HepG2 (cell line): ENCODE results near the gene SPRR4. TPM values are rescaled to one million over a fixed set of nuclear protein-coding genes. Genes with fewer than 3 reads are reported as not detected.

Experiments used
- ATAC-seq: fragments of 200-7000 bp; cut with Tn5 transposase; 3 replicates; pipeline ENCODE4 v1.9.1; 2020; ENCODE audit warnings: mild to moderate bottlenecking, moderate library complexity
- BruUV-seq: library from RNA; stranded (reverse); fragments of 400-500 nt; replicated peaks from 2 replicates; lab custom pipeline; 2021; lab: Mats Ljungman, UMichigan
- CTCF ChIA-PET: fragments of 300-600 bp; formaldehyde crosslinking; extraction: SDS; loops from one replicate; lab custom pipeline; 2021; ENCODE audit warnings: low total read pairs, inconsistent platforms, low intra/inter-chr PET ratio; lab: Yijun Ruan, JAX
- POLR2A ChIA-PET: fragments of 350-600 bp; sonication (Branson Sonifier 250); formaldehyde crosslinking; loops from one replicate; lab custom pipeline; 2020; ENCODE audit warnings: antibody characterized with exemption, inconsistent platforms; lab: Yijun Ruan, JAX
- DNase-seq: peaks from one replicate; pipeline ENCODE4 v3.0.0-alpha.2; 2015; ENCODE audit warnings: low spot score
- FAIRE-seq: peaks from 3 replicates; lab custom pipeline; 2011; peaks lifted over from hg19 to GRCh38; lab: Jason Lieb, UNC
- H2AFZ ChIP-seq: one replicate; pipeline ENCODE4 v1.6.1; 2011; ENCODE audit warnings: low read length, inconsistent platforms
- H3K27ac ChIP-seq: fragments of 300-600 bp; 3 replicates; pipeline ENCODE4 v1.8.0; 2011; ENCODE audit warnings: mixed run types, mild to moderate bottlenecking, mixed read lengths, low read length, inconsistent platforms; ENCODE audit not compliant: insufficient read depth; ENCODE audit errors: extremely low read length
- H3K27me3 ChIP-seq, 2 experiments: fragments of 200-600 bp in 1 of 2; 2 replicates in 1 of 2; 3 replicates in 1 of 2; pipeline versions ENCODE4 v1.6.0 to v1.8.0; 2011; ENCODE audit warnings: low read length in 2 of 2, mild to moderate bottlenecking in 2 of 2, moderate library complexity in 2 of 2, inconsistent platforms in 1 of 2; ENCODE audit not compliant: insufficient read depth in 2 of 2, control insufficient read depth in 1 of 2
- H3K36me3 ChIP-seq, 2 experiments: fragments of 200-600 bp in 1 of 2; replicated peaks in 1 of 2; 2 replicates in 1 of 2; 3 replicates in 1 of 2; pipeline versions ENCODE4 v1.5.1 to v1.8.0; 2011; ENCODE audit warnings: low read length in 2 of 2, inconsistent platforms in 1 of 2; ENCODE audit not compliant: insufficient read depth in 2 of 2, control insufficient read depth in 1 of 2
- H3K4me1 ChIP-seq: 2 replicates; pipeline ENCODE4 v1.5.1; 2012; ENCODE audit warnings: low read length, inconsistent platforms; ENCODE audit not compliant: insufficient read depth
- H3K4me2 ChIP-seq: 2 replicates; pipeline ENCODE4 v1.6.0; 2011; ENCODE audit warnings: low read depth, low read length, inconsistent platforms
- H3K4me3 ChIP-seq, 3 experiments: fragments of 200-600 bp in 1 of 3; sonication (generic), shearing (Covaris generic) in 1 of 3; replicated peaks in 1 of 3; 2 replicates each; pipeline ENCODE4 v1.5.1; 2011 to 2016; ENCODE audit warnings: low read length in 3 of 3, inconsistent platforms in 2 of 3, low read depth in 2 of 3, mild to moderate bottlenecking in 2 of 3, control low read depth in 1 of 3, mixed read lengths in 1 of 3; ENCODE audit not compliant: insufficient read depth in 1 of 3
- H3K79me2 ChIP-seq: one replicate; pipeline ENCODE4 v1.6.1; 2011; ENCODE audit warnings: low read length, inconsistent platforms; ENCODE audit not compliant: insufficient read depth
- H3K9ac ChIP-seq: 2 replicates; pipeline ENCODE4 v1.6.0; 2011; ENCODE audit warnings: mild to moderate bottlenecking, low read depth, low read length, inconsistent platforms; ENCODE audit not compliant: insufficient read depth
- H3K9me3 ChIP-seq: 2 replicates; pipeline ENCODE4 v1.5.1; 2012; ENCODE audit warnings: mild to moderate bottlenecking, low read length
- H4K20me1 ChIP-seq: 2 replicates; pipeline ENCODE4 v1.6.0; 2011; ENCODE audit warnings: inconsistent platforms, mild to moderate bottlenecking, low read length, moderate library complexity; ENCODE audit not compliant: insufficient read depth
- BRD4 ChIP-seq: sonication (generic); formaldehyde crosslinking; IDR thresholded peaks from 2 replicates; pipeline ENCODE4 v1.4.0; 2020; ENCODE audit warnings: missing genetic modification reagents
- MAFF ChIP-seq: IDR thresholded peaks from 2 replicates; pipeline ENCODE4 v1.6.1; 2011; ENCODE audit warnings: low read depth, low read length, improper control_type of control experiment
- MAFK ChIP-seq, 2 experiments: IDR thresholded peaks in 1 of 2; conservative IDR thresholded peaks in 1 of 2; 2 replicates each; pipeline ENCODE4 v1.6.1; 2011; ENCODE audit warnings: improper control_type of control experiment in 2 of 2, low read length in 2 of 2
- PLSCR1 ChIP-seq: sonication (generic); formaldehyde crosslinking; IDR thresholded peaks from 2 replicates; pipeline ENCODE4 v1.5.0; 2020; ENCODE audit warnings: missing genetic modification reagents, mild to moderate bottlenecking, borderline replicate concordance
- RORA ChIP-seq: sonication (generic); formaldehyde crosslinking; IDR thresholded peaks from 2 replicates; pipeline ENCODE4 v1.5.0; 2020; ENCODE audit warnings: mild to moderate bottlenecking, missing genetic modification reagents, moderate library complexity
- TEF ChIP-seq: sonication (generic); formaldehyde crosslinking; IDR thresholded peaks from 2 replicates; pipeline ENCODE4 v1.5.0; 2020; ENCODE audit warnings: missing genetic modification reagents
- TGIF2 ChIP-seq: IDR thresholded peaks from 2 replicates; pipeline ENCODE4 v1.6.1; 2016; ENCODE audit warnings: control low read depth, missing compliant biosample characterization
- ZNF317 ChIP-seq: sonication (generic); formaldehyde crosslinking; IDR thresholded peaks from 2 replicates; pipeline ENCODE4 v1.5.0; 2020; ENCODE audit warnings: mild to moderate bottlenecking, missing genetic modification reagents
- ZNF331 ChIP-seq: sonication (generic); formaldehyde crosslinking; IDR thresholded peaks from 2 replicates; pipeline ENCODE4 v1.4.0; 2020; ENCODE audit warnings: missing genetic modification reagents
- ZNF567 ChIP-seq: sonication (generic); formaldehyde crosslinking; IDR thresholded peaks from 2 replicates; pipeline ENCODE4 v1.8.1; 2023; ENCODE audit warnings: mild to moderate bottlenecking, missing genetic modification reagents, borderline replicate concordance
- WGBS: methylation state at CpG from one replicate; pipeline ENCODE4 v1.1.6; 2017; ENCODE audit warnings: low lambda C conversion rate; 5-methylcytosine and 5-hydroxymethylcytosine counted together
- in situ Hi-C: cut with HindIII; loops from 2 replicates; pipeline ENCODE4 v1.10.0; 2017; ENCODE audit warnings: low pct_unique_long_range_greater_than_20kb; ENCODE audit not compliant: extremely low pct_ligation_motif_present
- intact Hi-C: fragments of 100-400 bp; cut with micrococcal nuclease; formaldehyde crosslinking; loops from one replicate; pipeline ENCODE4 v1.10.0; 2022; ENCODE audit not compliant: unreplicated experiment
- polyA plus RNA-seq, 8 experiments: library from polyadenylated mRNA; depleted of rRNA in 3 of 8; stranded (reverse) in 7 of 8; unstranded in 1 of 8; fragments of >200 nt; fragmentation: Illumina TruSeq in 4 of 8; extraction: Trizol in 4 of 8; gene quantifications; 2 replicates each; pipeline versions ENCODE4 v1.2.1 to v1.2.3, GENCODE V29; 2011 to 2016; ENCODE audit warnings: low read depth in 4 of 8, missing spikeins in 1 of 8, mixed read lengths in 1 of 8; ENCODE audit not compliant: insufficient read depth in 1 of 8
- total RNA-seq, 5 experiments: library from RNA; depleted of rRNA; stranded (reverse); fragments of >200 nt; fragmentation: Illumina TruSeq; extraction: Trizol; gene quantifications; 2 replicates each; pipeline ENCODE4 v1.2.3, GENCODE V29; 2016; ENCODE audit warnings: low read depth in 1 of 5
- TF ChIP-seq, protein P1 (sequence below): sonication (generic); formaldehyde crosslinking; IDR thresholded peaks from 2 replicates; pipeline ENCODE4 v1.8.1; 2023; ENCODE audit warnings: mild to moderate bottlenecking, missing genetic modification reagents

SPRR4 gene
- total and polyA plus RNA-seq, 2 of the 13 experiments (the other 11 are each of a cell fraction or from before 2014, with no cell fraction given), result not detected

DNA sequence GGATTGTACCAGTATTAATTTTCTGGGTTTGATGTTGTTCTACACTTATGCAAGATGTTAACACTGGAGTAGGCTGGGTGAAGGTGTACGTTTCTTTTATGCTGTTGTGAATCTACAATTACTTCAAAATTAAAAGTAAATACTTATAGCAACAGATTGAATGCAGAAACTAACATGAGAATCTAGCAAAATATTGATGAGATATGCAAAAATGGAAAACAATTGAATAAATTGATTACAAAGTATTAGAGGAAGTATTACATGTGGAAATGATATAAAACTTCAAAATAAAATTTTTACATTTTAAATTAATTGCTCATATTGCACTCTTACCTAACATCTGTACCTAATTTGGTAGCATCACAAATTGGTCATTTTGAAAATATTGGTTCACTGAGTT lies 25.4 kb downstream of the SPRR4 start:
- FAIRE-seq, result no peak
- H3K9me3 ChIP-seq, result no peaks in the 10 kb centered on the region
- BruUV-seq, result no TSS peak
- no peaks in the 10 kb centered on the region for H4K20me1 ChIP-seq
- no peaks in the 10 kb centered on the region for H3K36me3 ChIP-seq
- intact Hi-C loops, result no loop called here
- CTCF ChIA-PET, result no interaction called here
- TF ChIP-seq ZNF567 (CRISPR knock-in tag) (no peak), MAFF (peak; percentile 61; the same call in 1 of the 2 replicates), MAFK (conservative IDR thresholded peaks at IDR 0.05 in 1 of 2, IDR thresholded peaks at IDR 0.05 in 1 of 2; ENCODE audit: low read length in 2 of 2) (peak; percentile 18 to 78; a peak in 3 of 4 replicates)
- TF ChIP-seq, all 625 proteins: peak for 2
- no peaks in the 10 kb centered on the region for H3K79me2 ChIP-seq
- no peak overlapping the region for H3K27ac ChIP-seq
- in situ Hi-C loops, result no loop called here
- H2AFZ ChIP-seq, result no peak overlapping the region
- H3K9ac ChIP-seq, result no peak overlapping the region
- POLR2A ChIA-PET, result no interaction called here
- DNase-seq, result no peak
- H3K4me1 ChIP-seq, result no peaks in the 10 kb centered on the region
- no peak overlapping the region for H3K4me3 ChIP-seq
- 0% methylated on average over 1 of the region's 1 CpG for WGBS
- no peak for ATAC-seq
- H3K27me3 ChIP-seq, result no peaks in the 10 kb centered on the region
- no peak overlapping the region for H3K4me2 ChIP-seq

GRCh38 chr1:152996633-152997400 lies 26.4 kb downstream of the SPRR4 start:
- H4K20me1 ChIP-seq, result no peaks in the 10 kb centered on the region
- no peak overlapping the region for H3K27ac ChIP-seq
- H3K4me1 ChIP-seq, result no peaks in the 10 kb centered on the region
- CTCF ChIA-PET, result no interaction called here
- no peak overlapping the region for H2AFZ ChIP-seq
- no peak for ATAC-seq
- TF ChIP-seq TGIF2 (CRISPR knock-in tag), result no peak
- TF ChIP-seq PLSCR1, result no peak
- no peak for TF ChIP-seq ZNF317
- TF ChIP-seq RORA, result no peak
- TF ChIP-seq BRD4, result no peak
- TF ChIP-seq, protein P1, sequence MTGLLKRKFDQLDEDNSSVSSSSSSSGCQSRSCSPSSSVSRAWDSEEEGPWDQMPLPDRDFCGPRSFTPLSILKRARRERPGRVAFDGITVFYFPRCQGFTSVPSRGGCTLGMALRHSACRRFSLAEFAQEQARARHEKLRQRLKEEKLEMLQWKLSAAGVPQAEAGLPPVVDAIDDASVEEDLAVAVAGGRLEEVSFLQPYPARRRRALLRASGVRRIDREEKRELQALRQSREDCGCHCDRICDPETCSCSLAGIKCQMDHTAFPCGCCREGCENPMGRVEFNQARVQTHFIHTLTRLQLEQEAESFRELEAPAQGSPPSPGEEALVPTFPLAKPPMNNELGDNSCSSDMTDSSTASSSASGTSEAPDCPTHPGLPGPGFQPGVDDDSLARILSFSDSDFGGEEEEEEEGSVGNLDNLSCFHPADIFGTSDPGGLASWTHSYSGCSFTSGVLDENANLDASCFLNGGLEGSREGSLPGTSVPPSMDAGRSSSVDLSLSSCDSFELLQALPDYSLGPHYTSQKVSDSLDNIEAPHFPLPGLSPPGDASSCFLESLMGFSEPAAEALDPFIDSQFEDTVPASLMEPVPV (CRISPR knock-in tag), result no peak
- TF ChIP-seq TEF (CRISPR knock-in tag), result no peak
- no peak for TF ChIP-seq ZNF331 (CRISPR knock-in tag)
- H3K9me3 ChIP-seq, result no peaks in the 10 kb centered on the region
- H3K4me3 ChIP-seq, result no peak overlapping the region
- no TSS peak for BruUV-seq
- DNase-seq, result no peak
- 9% methylated on average over 5 of the region's 5 CpGs for WGBS
- H3K79me2 ChIP-seq, result no peaks in the 10 kb centered on the region
- no peak for FAIRE-seq
- no peak overlapping the region for H3K9ac ChIP-seq
- POLR2A ChIA-PET, result no interaction called here
- intact Hi-C loops, result no loop called here
- in situ Hi-C loops, result no loop called here
- H3K36me3 ChIP-seq, result no peaks in the 10 kb centered on the region
- H3K4me2 ChIP-seq, result no peak overlapping the region
- no peaks in the 10 kb centered on the region for H3K27me3 ChIP-seq
